HG03354 (cell line): ENCODE measurements around the gene NPB.

ENCODE experiments used
- ATAC-seq: cut with Tn5 transposase; IDR thresholded peaks from one replicate; pipeline ENCODE4 v1.9.1; 2021; ENCODE audit warnings: mild to moderate bottlenecking; ENCODE audit not compliant: unreplicated experiment, poor library complexity, severe bottlenecking

The NPB gene

GRCh38 chr17:81909966-81910839 is 8.2 kb downstream of the NPB start:
- no peak for ATAC-seq

- peak; percentile 37 for ATAC-seq
Observed at GRCh38 chr17:81910840-81911276, 8.8 kb downstream of the NPB start.

- peak; percentile 75 for ATAC-seq
Observed at GRCh38 chr17:81911277-81911961, 9.4 kb downstream of the NPB start, which contains the start of gene PCYT2. TSS of gene PCYT2 (minus strand) at chr17:81911399. CDS start at chr17:81911355, 44 bp downstream.

GRCh38 chr17:81911969-81912368 is 9.9 kb downstream of the NPB start:
- no peak for ATAC-seq

GRCh38 chr17:81912441-81913309 is 10.6 kb downstream of the NPB start:
- no peak for ATAC-seq

GRCh38 chr17:81913394-81914102 is 11.5 kb downstream of the NPB start:
- ATAC-seq = no peak

- no peak for ATAC-seq
Observed at GRCh38 chr17:81914103-81914850, 12.2 kb downstream of the NPB start.

GRCh38 chr17:81915331-81915730 is 13.3 kb downstream of the NPB start:
- ATAC-seq = no peak

- ATAC-seq = no peak
Observed at GRCh38 chr17:81916234-81917001, 14.4 kb downstream of the NPB start.

- ATAC-seq = peak; percentile 77
Observed at GRCh38 chr17:81917565-81918332, 15.7 kb downstream of the NPB start, which contains the start of gene SIRT7. TSS of gene SIRT7 (minus strand) at chr17:81918176. CDS start at chr17:81918131, 45 bp downstream.

GRCh38 chr17:81918333-81918669 is 16.3 kb downstream of the NPB start:
- peak; percentile 37 for ATAC-seq

GRCh38 chr17:81918832-81919545 is 17.0 kb downstream of the NPB start:
- no peak for ATAC-seq

- no peak for ATAC-seq
Observed at GRCh38 chr17:81920612-81921536, 18.8 kb downstream of the NPB start.

GRCh38 chr17:81921537-81921862 is 19.5 kb downstream of the NPB start:
- ATAC-seq = no peak

- no peak for ATAC-seq
Observed at GRCh38 chr17:81921996-81922565, 20.0 kb downstream of the NPB start.
